GM18511 (cell line): ENCODE data around the gene STEAP4.

Experiments used
- ATAC-seq: cut with Tn5 transposase; IDR thresholded peaks from one replicate; pipeline ENCODE4 v1.9.1; 2021; ENCODE audit warnings: mild to moderate bottlenecking, moderate library complexity; ENCODE audit not compliant: unreplicated experiment

Gene STEAP4

GRCh38 chr7:88314061-88314491, 7.4 kb upstream of the STEAP4 start:
- no peak for ATAC-seq

DNA sequence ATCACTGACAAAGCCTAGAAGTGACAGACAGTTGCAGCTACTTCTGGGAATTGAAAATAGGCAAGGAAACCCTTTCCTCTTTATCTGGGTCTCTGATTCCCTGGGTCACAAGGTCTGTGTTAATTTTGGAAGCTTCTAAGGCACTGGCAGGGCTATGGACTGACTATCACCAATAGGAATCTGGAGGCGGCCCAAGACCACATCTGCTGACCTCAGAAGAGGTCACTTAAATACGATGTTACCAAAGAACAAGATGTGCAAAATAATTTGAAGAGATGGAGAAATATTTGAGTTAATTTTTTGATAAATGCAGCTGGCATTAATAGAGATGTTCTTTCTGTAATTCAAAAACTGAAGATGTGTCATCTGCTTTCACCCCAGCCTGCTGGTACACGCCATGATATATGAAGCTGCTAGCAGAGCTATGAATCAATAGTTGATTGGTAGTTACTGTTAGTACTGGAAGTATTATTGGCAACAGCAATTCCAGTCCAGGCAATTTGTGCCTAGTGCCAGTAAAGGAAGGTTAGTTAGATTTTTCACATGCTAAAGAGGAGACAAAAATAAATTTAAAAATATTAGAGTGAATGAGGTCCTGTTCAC, 5.5 kb upstream of the STEAP4 start:
- no peak for ATAC-seq

- no peak for ATAC-seq
Observed at GRCh38 chr7:88311675-88312036, 5.0 kb upstream of the STEAP4 start.

DNA sequence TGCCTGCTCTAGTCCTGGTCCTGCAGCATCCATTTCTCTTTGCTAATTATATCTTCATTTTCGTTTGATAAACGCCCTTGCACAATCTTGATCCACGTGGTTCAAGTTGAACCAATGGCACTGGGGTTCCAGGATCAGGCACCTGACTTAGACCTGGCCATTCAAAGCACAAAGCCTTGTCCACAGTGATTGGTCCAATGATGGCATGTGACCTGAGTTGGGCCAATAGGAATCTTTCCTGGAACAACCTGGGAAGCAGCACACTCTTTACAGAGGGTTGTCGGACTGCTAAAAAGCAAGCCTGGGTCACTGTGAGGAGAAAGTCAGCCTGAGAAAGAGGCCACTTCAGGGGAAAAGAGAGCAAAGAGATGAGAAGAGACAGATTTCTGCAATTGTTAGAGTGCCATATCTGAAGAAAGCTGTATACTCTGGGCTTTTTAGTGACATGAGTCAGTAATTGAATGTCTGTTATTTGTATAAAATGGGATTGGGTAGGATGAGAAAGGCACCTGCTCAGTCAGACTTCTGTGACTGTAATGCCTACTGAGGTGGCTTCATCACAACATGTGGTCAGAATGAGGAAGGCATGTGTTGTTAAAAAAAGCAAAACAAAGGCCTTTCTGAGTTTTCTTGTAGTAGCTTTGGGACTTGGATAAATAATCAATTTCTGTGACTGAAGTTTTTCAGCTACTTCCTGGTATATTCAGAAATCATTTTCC, 4.4 kb upstream of the STEAP4 start:
- no peak for ATAC-seq

DNA sequence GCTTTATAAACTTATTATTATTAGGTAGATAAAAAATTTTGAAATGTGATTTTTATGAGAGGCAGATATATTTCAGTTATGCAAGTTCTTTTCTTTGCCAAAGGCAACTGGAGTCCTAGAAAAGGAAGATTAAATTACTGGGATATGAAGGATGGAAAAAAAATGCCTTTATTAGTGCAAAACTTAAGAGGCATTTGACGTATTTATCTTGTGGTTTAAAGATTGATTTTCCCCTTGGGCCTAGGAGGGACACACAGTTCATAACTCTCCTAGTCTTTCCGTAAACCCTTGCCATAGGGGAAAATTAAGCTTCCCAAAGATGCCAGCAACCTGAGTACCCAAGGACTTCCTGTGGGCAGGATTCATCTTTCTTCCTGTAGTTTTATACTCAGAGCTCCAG, 3.1 kb upstream of the STEAP4 start:
- ATAC-seq = no peak

- no peak for ATAC-seq
Observed at GRCh38 chr7:88307823-88308222, 1.1 kb upstream of the STEAP4 start.

- no peak for ATAC-seq
Observed at GRCh38 chr7:88307412-88307811, 718 bp upstream of the STEAP4 start.

- no peak for ATAC-seq
Observed at GRCh38 chr7:88305044-88305443, 1.6 kb downstream of the STEAP4 start.

DNA sequence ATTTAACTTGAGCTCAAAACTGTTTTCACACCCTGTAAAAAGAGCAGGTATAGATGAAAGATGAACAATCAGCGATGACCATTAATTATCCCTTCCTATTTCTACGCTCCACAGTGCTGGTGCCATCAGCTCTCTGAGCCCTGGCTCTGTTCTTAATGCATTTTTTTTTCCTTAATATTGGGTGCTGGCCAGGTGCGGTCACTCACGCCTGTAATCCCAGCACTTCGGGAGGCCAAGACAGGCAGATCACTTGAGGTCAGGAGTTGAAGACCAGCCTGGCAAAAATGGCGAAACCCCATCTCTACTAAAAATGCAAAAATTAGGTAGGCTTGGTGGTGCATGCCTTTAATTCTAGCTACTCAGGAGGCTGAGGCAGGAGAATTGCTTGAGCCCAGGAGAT, 4.2 kb downstream of the STEAP4 start:
- no peak for ATAC-seq

- no peak for ATAC-seq
Observed at GRCh38 chr7:88301924-88302323, 4.8 kb downstream of the STEAP4 start.

DNA sequence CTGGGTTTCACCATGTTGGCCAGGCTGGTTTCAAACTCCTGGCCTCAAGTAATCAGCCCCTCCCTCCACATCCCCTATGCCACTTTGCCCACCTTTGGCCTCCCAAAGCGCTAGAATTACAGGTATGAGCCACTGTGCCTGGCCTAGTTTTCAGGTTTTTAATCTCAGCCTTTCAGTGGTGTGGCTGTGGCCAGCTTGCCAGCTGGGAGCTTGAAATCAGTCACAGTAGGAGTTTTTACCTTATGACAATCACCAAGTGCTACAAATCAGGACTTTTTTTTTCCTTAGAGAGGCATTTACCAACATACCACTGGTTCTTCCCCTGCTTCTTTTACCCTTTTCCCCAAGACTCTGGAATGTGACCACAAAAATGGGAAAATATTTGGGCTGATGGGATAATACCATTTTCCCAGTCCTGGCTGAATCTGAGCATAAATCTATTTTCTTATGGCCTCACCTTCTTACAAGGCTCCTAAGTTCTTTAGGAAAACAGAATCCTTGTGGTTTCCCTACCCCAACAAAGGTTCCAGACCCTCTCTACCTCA, 6.2 kb downstream of the STEAP4 start:
- ATAC-seq = no peak

DNA sequence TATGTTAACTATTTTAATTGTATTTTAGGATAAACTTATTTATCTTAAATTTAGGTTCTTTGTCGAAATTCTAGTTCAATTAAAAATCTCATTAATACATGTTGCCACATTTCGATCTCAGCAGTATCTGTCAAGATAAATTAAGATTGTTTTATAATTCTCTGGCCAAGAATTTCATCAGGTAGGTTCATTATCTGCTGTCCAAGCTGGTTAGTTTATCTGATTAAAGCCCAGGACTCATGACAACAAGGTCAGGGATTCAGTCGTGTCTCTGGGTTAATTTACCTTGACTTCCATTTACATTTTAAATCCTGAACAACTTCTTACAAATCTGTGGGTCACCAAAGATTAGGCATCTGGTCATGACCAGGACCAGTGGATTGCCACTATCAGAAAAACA, 7.6 kb downstream of the STEAP4 start:
- ATAC-seq = no peak

DNA sequence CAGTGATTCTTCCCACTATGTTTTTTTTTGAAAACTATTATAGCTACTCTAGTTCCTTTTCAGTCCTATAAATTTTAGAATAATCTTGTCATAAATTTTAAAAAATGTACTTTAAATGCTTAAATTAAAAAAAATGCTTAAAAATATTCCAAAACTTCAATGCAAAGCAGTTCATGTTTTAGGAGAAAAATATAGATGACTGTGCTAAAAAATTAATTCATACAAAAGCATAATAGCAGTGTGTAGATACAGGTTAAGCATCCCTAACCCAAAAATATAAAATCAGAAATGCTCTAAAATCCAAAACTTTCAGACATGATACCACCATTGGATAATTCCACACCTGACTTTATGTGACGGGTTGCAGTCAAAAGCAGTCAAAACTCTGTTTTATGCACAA, 12.8 kb downstream of the STEAP4 start:
- ATAC-seq = no peak

GRCh38 chr7:88291398-88292173, 15.1 kb downstream of the STEAP4 start:
- ATAC-seq = no peak

DNA sequence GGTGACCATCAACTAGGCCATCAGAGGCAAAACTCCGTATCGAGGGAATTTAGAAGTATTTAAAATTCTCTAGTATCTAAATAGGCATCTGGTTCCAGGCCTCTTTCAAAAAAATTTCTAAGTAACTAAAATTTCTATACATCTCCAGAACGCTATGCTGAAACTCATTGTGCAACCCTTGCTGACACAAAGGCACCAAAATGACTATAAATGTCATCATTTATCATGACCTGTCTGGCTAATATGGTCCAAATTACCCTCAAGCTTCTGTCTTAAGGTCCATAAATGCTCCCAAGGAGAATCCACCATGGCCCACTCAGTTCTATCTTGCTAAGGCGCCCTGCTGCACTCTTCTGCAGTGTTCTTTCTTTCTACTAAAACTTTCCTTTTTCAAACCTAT, 16.2 kb downstream of the STEAP4 start:
- ATAC-seq = no peak

DNA sequence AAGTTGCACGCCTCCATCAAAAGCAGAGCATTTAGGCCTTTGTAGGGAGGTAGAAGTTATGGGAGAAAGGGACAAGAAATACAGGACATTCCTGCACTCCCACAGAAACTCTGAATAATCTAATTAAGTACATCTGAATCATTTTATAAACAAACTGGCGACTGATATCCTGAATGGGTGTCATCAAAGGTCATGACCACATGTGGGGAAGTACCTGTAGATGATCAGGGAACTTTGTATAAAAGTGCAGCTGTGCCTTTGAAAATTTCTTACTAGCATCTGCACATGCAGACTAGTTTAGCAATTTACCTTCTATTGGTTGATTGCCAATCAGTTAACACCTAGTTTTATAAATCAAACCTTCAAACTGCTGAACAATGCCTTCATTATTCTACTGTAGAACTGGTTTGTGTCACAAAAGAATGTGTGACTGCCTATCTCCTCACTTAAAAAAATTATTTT, 17.1 kb downstream of the STEAP4 start:
- no peak for ATAC-seq

GRCh38 chr7:88281749-88282148, 24.9 kb downstream of the STEAP4 start:
- ATAC-seq = no peak

GRCh38 chr7:88280801-88281200, 25.9 kb downstream of the STEAP4 start:
- no peak for ATAC-seq

DNA sequence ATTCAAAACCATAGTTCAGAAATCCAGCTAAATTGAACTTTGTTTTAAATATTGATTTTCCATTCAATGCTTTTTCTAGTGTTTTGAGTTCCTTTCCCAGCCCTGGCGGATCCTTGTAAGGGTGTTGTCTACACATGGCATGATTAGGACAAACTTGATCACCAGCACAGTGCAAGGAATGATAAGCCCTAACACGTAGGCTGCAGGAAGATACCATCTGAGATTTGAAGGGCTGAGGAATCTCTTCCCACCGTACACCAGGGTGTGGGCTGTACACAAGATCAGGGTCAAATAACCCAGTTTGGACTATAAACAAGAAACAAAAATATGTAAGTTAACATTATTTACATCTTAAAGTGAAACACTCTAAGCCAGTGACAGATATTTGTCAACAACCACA, 27.4 kb downstream of the STEAP4 start:
- no peak for ATAC-seq

- no peak for ATAC-seq
Observed at GRCh38 chr7:88278881-88279280, 27.8 kb downstream of the STEAP4 start.

DNA sequence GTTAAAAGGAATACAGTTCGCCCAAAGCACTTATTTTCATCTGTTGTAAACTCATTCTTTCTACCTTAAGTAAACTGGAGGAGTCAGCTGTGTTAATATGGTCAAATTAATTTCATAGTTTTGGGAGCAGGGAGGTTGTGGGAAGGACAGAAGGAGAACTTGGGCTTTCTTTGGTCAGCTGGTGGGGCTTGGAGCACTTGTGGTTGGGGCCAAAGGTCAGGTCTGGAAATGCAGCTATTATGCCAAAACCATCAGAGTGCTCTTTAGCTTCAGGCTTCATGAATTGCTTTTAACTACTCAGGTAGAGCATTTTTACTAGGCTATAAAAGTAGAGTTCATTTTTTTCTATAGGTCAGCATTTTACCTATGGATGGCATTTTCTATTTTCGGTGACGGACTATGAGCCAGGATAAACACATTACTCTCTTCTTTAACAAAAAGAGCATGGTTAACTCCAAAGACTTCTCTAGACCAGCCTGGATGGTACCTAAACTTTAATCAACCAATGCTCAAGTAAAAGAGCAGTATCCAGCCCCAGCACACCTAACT, 30.0 kb downstream of the STEAP4 start:
- no peak for ATAC-seq
